Right forelimb (tissue), 1 donor: ENCODE data around the gene RALGAPA2.

Source experiments
- DNase-seq: peaks from one replicate; pipeline ENCODE4 v3.0.0-alpha.2; 2018

The RALGAPA2 gene

GRCh38 chr20:20627471-20627870 is 85.0 kb downstream of the RALGAPA2 start:
- DNase-seq = no peak

GRCh38 chr20:20624914-20625313 is 87.5 kb downstream of the RALGAPA2 start:
- DNase-seq = no peak

GRCh38 chr20:20621195-20621594 is 91.2 kb downstream of the RALGAPA2 start:
- no peak for DNase-seq

GRCh38 chr20:20614391-20614790 is 98.1 kb downstream of the RALGAPA2 start:
- DNase-seq = no peak

- no peak for DNase-seq
Observed at GRCh38 chr20:20612251-20612650, 100.2 kb downstream of the RALGAPA2 start.

- no peak for DNase-seq
Observed at GRCh38 chr20:20611167-20611566, 101.3 kb downstream of the RALGAPA2 start.

DNA sequence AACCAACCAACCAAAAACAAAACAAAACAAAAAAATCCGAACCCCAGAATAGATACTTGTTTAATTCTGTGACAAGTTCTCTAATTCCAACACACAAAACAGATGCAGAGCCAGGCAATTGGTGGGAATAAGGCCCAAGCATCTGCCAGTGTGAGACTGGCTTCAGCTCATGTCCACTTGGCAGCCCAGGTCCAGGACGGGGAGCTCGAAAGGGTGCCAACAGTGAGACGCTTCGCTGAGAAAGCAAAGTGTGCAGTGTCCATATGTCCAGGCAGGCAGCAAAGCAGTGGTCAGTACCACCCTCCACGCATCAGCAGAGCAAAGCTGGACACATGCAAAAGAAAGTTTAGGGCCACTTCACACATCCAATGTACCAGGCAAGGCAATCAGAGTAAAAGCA is 102.9 kb downstream of the RALGAPA2 start:
- no peak for DNase-seq

GRCh38 chr20:20608641-20609040 is 103.8 kb downstream of the RALGAPA2 start:
- DNase-seq = no peak

DNA sequence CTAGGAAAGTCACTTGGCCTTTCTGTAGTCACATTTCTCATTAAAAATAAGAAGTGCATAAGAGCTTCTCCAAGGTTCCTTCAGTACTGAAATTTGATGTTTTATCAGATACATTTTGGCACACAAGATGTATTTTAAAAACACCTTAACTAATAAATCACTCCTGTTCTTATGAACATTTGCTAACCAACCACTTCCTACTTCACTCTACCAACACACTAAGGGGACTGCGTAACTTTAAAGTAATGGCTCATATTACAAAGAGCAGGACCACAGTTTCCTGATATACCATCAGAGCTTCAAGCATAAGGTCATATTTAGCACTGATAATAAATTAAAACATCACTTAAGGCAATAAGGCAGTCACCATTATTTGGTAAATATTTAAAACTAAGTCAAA is 104.4 kb downstream of the RALGAPA2 start:
- DNase-seq = no peak

GRCh38 chr20:20606881-20607280 is 105.6 kb downstream of the RALGAPA2 start:
- no peak for DNase-seq

DNA sequence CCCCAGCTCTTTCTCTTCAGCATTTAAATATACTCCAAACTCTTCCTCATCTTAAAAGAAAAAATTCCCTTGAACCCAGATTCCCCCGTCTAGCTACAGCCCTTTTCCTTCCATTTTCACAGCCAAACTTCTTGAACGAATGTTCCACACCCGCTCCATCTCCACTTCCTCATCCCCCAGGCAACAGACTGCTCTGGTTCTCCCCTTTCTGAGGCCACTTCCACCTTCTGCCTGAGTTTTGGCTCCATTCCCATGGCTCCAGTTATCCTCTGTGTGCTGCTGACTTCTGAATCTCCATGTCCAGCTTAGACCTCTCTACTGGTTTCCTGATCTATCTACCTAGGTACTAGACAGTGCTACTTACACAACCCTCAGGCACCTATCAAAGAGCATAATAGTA is 106.4 kb downstream of the RALGAPA2 start:
- DNase-seq = no peak

- DNase-seq = no peak
Observed at GRCh38 chr20:20604907-20605306, 107.5 kb downstream of the RALGAPA2 start.

- no peak for DNase-seq
Observed at GRCh38 chr20:20604357-20604756, 108.1 kb downstream of the RALGAPA2 start.

- no peak for DNase-seq
Observed at GRCh38 chr20:20603339-20603990, 109.0 kb downstream of the RALGAPA2 start.

DNA sequence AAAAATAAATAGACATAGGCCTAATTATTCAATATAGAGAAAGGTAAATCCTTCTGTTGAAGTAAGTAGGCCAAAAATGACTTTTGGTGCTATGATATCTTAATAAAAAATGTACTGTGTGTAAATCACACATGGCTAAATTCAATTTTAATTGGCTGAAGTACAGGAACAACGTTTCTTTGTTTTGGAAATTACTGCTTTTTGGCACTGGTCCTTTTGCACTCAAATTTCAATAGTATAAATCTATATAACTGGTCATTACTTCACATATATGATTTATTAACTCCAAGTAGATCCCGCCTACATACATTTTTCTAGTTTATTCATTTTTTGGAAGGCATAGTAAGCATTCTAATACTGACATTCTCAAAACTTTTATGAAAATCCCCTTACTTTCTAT is 114.5 kb downstream of the RALGAPA2 start:
- no peak for DNase-seq

DNA sequence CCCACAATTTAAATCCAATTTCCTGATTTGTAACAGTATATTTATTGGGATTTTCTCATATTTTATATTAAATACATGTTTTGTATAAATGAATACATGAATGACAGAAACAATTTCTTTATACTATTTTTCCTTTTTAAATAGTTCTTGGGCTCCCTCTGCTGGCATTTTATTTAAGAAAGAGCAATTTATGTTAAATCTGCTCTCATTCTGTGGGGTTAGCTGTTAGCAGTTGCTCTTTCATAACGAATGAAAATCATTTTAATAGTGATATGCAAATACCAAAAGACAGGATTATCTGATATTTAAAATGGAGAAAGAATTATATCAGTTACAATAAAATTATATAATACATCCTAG is 118.3 kb downstream of the RALGAPA2 start:
- no peak for DNase-seq

DNA sequence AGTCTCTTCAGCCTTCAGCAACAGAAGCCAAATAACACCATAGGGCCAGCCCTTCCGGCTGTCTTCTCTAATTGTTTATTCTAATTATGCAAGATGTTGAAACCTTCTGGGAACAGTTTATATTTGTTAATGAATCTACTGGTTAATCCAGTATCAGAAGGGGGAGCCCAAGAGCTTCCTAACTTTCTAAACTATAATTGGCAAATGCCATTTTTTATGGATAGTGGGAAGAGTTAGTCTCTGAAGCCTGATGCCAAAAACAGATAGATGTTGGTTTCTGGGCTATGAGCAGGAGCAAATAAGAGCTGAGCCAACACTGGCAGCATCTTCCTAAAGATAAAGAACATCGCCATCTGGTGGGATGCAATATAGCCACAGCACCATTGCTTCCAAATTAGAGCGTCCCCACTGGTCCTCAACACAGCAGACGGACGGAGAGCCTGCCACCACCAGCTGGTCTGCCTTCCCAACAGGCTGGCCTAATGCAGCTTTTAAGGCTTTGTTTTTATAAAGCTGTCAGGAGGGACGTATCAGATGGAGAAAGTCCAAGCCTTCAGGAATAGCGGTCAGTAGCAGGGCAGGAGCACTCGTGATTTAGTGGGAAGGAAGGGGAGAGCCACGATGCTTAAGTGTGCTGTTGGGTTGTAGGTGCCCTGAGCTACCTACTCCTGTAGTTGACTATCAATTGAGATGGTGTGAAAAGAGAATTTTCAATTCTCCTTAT is 118.8 kb downstream of the RALGAPA2 start:
- no peak for DNase-seq

- no peak for DNase-seq
Observed at GRCh38 chr20:20585146-20585545, 127.3 kb downstream of the RALGAPA2 start.

- DNase-seq = no peak
Observed at GRCh38 chr20:20582734-20583133, 129.7 kb downstream of the RALGAPA2 start.

DNA sequence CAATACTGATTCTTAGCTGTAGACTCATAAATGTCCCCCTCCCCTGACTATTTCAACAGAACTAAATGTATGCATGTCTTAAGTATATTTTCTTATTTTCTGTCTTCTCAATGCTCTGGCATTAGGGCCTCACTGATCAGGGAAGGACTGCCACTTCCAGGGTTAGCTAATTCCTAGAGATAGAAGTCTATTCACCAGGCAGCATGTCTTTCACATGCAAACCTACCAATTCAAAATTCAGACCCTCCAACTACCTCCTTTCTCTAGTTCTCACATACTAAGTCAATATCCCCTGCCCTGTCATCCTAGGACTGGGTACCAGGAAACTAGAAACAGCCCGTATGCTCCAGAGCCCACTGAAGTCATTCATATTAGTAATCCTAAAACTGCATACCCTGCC is 132.3 kb downstream of the RALGAPA2 start:
- no peak for DNase-seq

DNA sequence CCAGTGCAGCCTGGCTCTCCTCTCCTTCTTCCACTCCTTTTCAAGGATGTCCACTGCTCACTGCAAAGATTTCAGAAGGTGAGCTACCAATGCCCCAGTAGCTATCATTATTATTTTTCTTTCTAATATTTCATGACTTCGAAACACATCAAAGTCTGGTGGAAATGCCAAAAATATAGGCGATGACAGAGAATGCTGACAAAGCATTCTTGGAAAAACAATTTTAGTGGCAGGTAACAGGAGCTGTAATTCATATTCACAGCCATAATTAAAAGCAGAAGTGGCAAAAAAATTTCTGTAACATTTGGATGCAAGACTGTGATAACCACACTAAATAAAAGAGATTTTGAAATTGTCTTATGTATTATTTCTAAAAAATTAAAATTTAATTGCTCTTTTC is 133.6 kb downstream of the RALGAPA2 start:
- no peak for DNase-seq

DNA sequence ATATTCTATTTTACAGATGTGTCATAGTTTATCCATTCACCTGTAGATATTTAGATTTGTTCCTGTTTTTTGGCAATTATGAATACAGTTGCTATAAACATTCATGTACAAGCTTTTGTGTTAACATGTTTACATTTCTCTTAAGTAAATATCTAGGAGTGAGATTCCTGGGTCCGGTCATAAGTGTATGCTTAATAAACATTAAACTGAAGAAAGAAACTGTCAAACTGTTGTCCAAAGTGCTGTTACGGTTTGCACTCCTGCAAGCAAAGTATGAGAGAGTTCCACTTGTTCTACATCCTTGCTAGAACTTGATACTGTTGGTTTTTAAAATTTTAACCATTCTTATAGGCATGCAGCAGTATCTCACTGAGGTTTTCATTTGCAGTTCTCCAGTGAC is 138.6 kb downstream of the RALGAPA2 start:
- DNase-seq = no peak

DNA sequence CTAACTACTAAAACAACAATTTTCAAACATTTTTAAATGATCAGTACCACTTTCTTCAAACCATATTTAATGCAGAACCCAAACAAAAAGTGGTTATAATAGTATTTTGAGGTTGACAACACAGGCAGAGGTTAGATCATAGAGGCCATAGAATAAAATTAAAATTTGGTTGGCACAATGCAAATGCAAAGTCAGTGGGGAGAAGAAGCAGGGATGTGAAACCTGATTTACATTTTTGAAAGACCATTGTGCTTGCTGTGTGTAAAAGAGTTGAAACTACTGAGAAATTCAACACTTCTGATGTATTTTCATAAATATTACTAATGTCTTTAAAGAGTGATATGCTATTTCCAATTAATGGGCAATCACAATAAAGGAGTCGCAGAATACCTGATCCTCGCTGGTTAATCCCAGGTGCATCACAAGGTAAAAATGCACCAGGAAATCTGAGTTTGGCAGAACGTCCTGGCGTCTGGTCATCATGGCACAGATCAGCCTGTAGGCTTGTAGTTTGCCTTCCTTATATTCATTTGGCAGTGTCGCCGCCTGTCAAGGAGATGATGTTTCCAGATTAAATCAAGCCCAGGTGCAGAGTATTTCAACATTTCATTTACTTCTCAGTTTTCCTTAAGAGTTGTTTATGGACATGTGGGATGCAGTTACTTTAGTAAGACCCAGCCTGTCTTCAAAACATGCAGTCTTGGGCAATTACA is 141.2 kb downstream of the RALGAPA2 start:
- no peak for DNase-seq

DNA sequence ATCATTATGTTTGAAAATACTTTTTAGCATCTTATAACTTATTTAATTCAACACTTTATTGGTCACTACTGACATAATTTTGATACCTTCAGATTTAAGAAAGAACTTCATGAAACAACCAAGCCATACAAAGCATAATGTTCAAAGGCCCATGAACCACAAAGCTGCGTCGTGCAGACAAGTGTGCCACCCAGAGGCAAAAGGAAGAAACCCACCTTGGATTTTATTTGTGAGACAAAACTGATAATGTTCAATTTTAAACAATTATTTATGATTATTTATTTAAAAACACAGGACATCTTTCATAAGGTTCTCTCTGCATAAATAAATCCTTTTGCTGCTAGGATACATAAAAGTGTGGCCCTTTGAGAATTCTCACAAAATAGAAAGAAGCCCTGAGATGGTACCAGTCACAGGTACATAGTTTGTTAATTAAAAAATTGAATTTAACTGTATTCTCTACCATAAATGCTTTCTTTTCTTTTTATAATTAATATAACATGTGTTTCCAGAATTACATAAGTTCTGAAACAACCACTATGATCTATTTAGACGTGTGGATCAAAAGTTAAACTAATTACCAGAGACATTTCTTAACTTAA is 143.7 kb downstream of the RALGAPA2 start:
- no peak for DNase-seq
